K562 (cell line): ENCODE measurements around the gene GJC2. TPM values are rescaled to one million over a fixed set of nuclear protein-coding genes. Genes with fewer than 3 reads are reported as not detected.

Source experiments
- ELF4 ChIP-seq: fragments of 450-650 bp; formaldehyde crosslinking; IDR thresholded peaks from 2 replicates; pipeline ENCODE4 v1.4.0; 2022; ENCODE audit warnings: missing genetic modification characterization
- MBD2 ChIP-seq: sonication (generic); IDR thresholded peaks from 2 replicates; pipeline ENCODE4 v1.6.1; 2016; ENCODE audit warnings: low read depth, borderline replicate concordance
- MIER1 ChIP-seq: fragments of 450-650 bp; IDR thresholded peaks from 2 replicates; pipeline ENCODE4 v1.6.1; 2016; ENCODE audit warnings: antibody characterized with exemption, mild to moderate bottlenecking, low read depth
- NFATC3 ChIP-seq: fragments of 450-650 bp; IDR thresholded peaks from 2 replicates; pipeline ENCODE4 v1.6.1; 2017; ENCODE audit warnings: mild to moderate bottlenecking
- NFRKB ChIP-seq: fragments of 450-650 bp; IDR thresholded peaks from 2 replicates; pipeline ENCODE4 v1.6.1; 2016; ENCODE audit warnings: low read depth
- NRF1 ChIP-seq, 2 experiments: fragments of 450-650 bp; IDR thresholded peaks in 1 of 2; conservative IDR thresholded peaks in 1 of 2; 2 replicates each; pipeline ENCODE4 v1.6.1; 2014; ENCODE audit warnings: mild to moderate bottlenecking in 2 of 2
- POLR2A ChIP-seq: fragments of 450-650 bp; conservative IDR thresholded peaks from 2 replicates; pipeline ENCODE4 v1.6.1; 2016
- POLR2AphosphoS2 ChIP-seq: IDR thresholded peaks from 2 replicates; pipeline ENCODE4 v1.6.1; 2012; ENCODE audit warnings: low read length, improper control_type of control experiment
- RBM34 ChIP-seq: fragments of 200-400 bp; formaldehyde crosslinking; IDR thresholded peaks from 2 replicates; pipeline ENCODE4 v1.6.1; 2018; ENCODE audit warnings: low read length, borderline replicate concordance; ENCODE audit not compliant: insufficient read depth
- RCOR1 ChIP-seq, 2 experiments: IDR thresholded peaks; 2 replicates each; pipeline ENCODE4 v1.6.1; 2012; ENCODE audit warnings: low read depth in 2 of 2, low read length in 2 of 2, borderline replicate concordance in 1 of 2, improper control_type of control experiment in 1 of 2
- TCF7L2 ChIP-seq: fragments of 150-350 bp; IDR thresholded peaks from 2 replicates; pipeline ENCODE4 v1.6.1; 2016; ENCODE audit warnings: low read depth, mild to moderate bottlenecking, low read length, moderate library complexity
- ZBTB1 ChIP-seq: sonication (generic); formaldehyde crosslinking; IDR thresholded peaks from 2 replicates; pipeline ENCODE4 v1.8.1; 2023; ENCODE audit warnings: missing genetic modification reagents, low read depth, mild to moderate bottlenecking, borderline replicate concordance
- polyA plus RNA-seq, 8 experiments: library from polyadenylated mRNA; depleted of rRNA in 4 of 8; stranded (reverse) in 5 of 8; unstranded in 3 of 8; fragments of >200 nt; fragmentation: Nextera tagmentation in 2 of 8; fragmentation: Illumina TruSeq in 1 of 8; extraction: Ambion mirVana in 2 of 8; extraction: Trizol in 1 of 8; gene quantifications; 2 replicates each; pipeline versions ENCODE4 v1.2.1 to v1.2.3, GENCODE V29; 2011 to 2014; ENCODE audit warnings: inconsistent platforms in 1 of 8, missing spikeins in 1 of 8
- total RNA-seq, 7 experiments: library from RNA; depleted of rRNA in 6 of 7; stranded (reverse); fragments of >200 nt in 6 of 7; fragmentation: Illumina TruSeq in 2 of 7; extraction: Trizol in 2 of 7; gene quantifications; 2 replicates each; pipeline versions ENCODE4 v1.2.1 to v1.2.3, GENCODE V29; 2011 to 2021; ENCODE audit warnings: low replicate concordance in 1 of 7

Gene GJC2
- total and polyA plus RNA-seq, 9 of the 15 experiments (the other 6 are each of a cell fraction or from before 2014, with no cell fraction given) = 0.03 to 0.62 (median 0.11) TPM; not detected in 2

- TF ChIP-seq POLR2AphosphoS2 (0 out of 2 replicates have a peak, but pooled peaks have one; percentile 29), RCOR1 (IDR thresholded peaks at IDR 0.05; ENCODE audit: borderline replicate concordance in 1 of 2, low read depth in 2 of 2, low read length in 2 of 2) (no peak), NFATC3 (no peak), NFRKB (no peak), ELF4 (no peak), MIER1 (no peak), POLR2A (peak; percentile 39; the same call in 1 of the 2 replicates), NRF1 (conservative IDR thresholded peaks at IDR 0.05 in 1 of 2, IDR thresholded peaks at IDR 0.05 in 1 of 2) (no peak), RBM34 (no peak), MBD2 (no peak), TCF7L2 (no peak), ZBTB1 (CRISPR knock-in tag) (no peak)
These were observed 45.0 kb upstream of the GJC2 start (continued) for GRCh38 chr1:228104526-228105269.
